Amniotic epithelial cell (primary cell): Measurements from ENCODE around the gene B3GALT4.
"Not testable (repeated sequence)": the region's sequence is repeated elsewhere in the genome, so short reads cannot be mapped to it uniquely, and the experiment has no call there.

Experiments used
- DNase-seq: peaks from one replicate; pipeline ENCODE4 v3.0.0-alpha.2; 2010; ENCODE audit warnings: low read depth

B3GALT4 gene

DNA sequence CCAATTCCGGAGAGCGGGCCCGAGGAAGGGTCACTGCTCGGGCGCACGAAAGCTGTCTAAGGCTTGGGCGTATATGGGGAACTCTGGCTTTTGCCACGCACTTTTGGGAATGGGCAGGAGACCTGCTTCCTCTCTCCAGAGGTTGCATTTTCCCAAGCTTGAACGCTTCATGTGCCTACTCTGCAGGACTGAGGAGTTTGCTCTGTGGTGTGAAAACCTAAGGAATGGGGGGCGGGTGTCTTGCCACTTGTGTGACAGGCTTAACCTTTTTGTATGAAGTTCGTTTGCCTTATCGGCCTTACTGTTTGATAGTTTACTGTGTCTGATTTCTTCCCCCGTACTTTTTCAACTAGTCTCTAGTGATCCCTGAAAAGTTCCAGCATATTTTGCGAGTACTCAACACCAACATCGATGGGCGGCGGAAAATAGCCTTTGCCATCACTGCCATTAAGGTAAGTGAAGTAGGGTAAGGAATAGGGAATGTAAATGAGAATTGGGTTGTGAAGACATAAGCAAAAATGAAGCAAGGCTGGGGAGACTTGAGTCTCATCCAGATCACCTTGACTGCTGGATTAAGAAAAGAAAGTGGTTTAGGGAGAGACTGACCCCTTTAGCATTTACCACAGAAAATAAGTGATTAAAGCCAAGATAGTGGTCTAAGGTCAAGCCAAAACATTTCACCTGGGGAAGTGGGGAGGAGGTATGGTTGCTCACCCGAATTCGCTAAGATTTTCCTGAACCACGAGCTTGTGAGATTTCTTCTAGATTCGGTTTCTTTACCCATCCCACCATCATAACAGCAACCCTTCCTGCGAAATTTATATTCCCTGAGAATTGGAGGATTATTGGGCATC, 4.4 kb upstream of the B3GALT4 start:
- DNase-seq = no peak

GRCh38 chr6:33273129-33273923, 3.6 kb upstream of the B3GALT4 start:
- no peak for DNase-seq

GRCh38 chr6:33273924-33274902, 2.7 kb upstream of the B3GALT4 start:
- DNase-seq = no peak

DNA sequence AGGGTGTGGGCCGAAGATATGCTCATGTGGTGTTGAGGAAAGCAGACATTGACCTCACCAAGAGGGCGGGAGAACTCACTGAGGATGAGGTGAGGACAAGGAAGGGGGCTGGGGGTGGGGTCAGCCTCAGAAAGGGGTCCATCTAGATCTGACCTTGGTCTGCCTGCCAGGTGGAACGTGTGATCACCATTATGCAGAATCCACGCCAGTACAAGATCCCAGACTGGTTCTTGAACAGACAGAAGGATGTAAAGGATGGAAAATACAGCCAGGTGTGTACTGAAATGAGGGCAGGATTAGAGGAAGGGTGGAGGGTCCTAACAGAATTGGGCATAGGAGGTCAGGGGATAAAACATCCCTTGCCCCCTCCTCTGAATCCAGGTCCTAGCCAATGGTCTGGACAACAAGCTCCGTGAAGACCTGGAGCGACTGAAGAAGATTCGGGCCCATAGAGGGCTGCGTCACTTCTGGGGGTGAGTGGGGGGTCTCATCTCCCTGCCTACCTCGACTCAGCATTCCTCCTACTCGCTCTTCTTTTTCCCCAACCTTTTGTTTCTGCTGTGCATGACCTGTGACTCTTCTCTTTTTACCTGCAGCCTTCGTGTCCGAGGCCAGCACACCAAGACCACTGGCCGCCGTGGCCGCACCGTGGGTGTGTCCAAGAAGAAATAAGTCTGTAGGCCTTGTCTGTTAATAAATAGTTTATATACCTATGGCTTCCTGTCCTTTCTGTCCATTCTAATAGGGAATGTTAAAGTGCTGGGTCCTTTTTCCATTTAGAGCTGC, 935 bp upstream of the B3GALT4 start:
- DNase-seq = not testable (repeated sequence)

GRCh38 chr6:33276581-33276863, 401 bp upstream of the B3GALT4 start:
- no peak for DNase-seq

DNA sequence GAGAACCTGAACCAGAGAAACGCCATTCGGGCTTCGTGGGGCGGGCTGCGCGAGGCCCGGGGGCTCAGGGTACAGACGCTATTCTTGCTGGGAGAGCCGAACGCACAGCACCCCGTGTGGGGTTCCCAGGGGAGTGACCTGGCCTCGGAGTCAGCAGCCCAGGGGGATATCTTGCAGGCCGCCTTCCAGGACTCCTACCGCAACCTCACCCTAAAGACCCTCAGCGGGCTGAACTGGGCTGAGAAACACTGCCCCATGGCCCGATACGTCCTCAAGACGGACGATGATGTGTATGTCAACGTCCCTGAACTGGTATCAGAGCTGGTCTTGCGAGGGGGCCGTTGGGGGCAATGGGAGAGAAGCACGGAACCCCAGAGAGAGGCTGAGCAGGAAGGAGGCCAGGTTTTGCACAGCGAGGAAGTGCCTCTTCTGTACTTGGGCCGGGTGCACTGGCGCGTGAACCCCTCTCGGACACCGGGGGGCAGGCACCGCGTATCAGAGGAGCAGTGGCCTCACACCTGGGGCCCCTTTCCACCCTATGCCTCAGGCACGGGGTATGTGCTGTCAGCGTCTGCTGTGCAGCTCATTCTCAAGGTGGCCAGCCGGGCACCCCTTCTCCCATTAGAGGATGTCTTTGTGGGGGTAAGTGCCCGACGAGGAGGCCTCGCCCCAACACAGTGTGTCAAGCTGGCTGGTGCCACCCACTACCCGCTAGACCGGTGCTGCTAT, 904 bp downstream of the B3GALT4 start:
- no peak for DNase-seq

DNA sequence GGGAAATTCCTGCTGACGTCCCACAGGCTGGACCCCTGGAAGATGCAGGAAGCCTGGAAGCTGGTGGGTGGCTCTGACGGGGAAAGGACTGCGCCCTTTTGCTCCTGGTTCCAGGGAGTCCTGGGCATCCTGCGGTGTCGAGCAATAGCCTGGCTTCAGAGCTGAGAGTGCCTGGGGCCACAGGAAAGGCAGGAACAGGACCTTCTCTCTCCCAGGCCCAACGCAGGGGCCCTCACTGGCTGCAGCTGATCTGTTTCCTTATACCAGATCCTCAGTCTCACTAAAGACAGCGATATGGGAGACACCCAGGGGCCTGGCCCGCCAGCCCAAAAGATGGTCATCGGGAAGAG, 1.4 kb downstream of the B3GALT4 start:
- DNase-seq = no peak

DNA sequence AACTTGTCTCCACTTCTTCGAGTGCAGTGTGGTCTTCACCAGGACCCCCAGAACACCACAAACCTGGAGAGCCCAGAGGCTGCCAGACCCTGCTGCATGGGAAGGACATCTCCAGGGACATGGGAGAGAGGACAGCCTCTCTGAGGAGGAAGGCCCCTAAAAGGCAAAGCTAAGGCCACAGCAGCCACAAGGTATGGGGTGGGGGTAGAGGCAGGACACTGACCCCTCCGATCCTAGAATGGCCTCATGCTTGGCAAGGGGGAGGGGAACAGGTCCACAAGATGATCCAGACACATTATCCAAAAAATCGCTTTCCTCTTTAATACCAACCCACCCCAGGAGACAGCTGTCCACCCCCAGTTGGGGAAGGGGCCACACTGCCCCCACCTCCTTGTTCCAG, 1.9 kb downstream of the B3GALT4 start:
- no peak for DNase-seq

- no peak for DNase-seq
These were observed 2.4 kb downstream of the B3GALT4 start for GRCh38 chr6:33279257-33279695.

GRCh38 chr6:33279971-33280511, 3.1 kb downstream of the B3GALT4 start:
- peak; percentile 58 for DNase-seq

GRCh38 chr6:33280539-33280938, 3.6 kb downstream of the B3GALT4 start:
- no peak for DNase-seq

GRCh38 chr6:33285214-33285613, 8.3 kb downstream of the B3GALT4 start:
- not testable (repeated sequence) for DNase-seq

- DNase-seq = no peak
These were observed 10.3 kb downstream of the B3GALT4 start for GRCh38 chr6:33286946-33287914.

DNA sequence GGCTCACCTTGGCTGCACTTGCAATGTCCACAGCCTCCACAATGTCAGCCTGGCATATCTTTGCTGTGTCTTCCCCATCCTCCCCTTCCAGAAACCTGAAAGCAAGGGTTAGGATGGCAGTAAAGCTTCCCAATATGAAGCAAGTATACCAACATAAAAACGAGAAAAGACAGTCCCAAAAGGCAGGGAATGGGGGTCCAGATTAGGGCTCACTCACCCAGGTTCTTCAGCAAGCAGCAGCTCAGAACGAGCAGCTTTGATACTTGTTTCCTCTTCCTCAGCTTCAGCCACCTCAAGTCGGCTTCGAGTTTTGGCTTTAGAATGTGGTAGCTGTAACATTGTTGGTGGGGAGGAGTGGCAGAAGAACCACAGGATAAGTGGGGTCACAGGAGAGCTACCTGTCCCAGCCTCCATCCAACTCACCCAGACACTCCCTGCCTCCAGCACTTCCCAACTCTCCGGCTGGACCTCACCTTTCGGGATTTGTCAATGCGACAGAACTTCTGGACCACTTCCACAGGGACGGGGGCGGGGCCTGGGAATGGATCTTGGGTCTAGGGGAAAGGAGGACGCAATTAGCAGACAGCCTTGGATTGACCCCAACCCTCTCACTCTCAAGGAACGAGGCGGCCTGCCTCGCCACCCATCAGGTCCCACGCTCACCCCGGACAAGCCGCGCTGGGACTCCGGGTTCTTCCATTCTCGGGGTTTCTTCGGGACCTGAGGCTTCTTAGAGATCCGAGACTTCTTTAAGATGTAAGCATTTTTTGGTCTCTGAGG, 11.4 kb downstream of the B3GALT4 start:
- DNase-seq = no peak

DNA sequence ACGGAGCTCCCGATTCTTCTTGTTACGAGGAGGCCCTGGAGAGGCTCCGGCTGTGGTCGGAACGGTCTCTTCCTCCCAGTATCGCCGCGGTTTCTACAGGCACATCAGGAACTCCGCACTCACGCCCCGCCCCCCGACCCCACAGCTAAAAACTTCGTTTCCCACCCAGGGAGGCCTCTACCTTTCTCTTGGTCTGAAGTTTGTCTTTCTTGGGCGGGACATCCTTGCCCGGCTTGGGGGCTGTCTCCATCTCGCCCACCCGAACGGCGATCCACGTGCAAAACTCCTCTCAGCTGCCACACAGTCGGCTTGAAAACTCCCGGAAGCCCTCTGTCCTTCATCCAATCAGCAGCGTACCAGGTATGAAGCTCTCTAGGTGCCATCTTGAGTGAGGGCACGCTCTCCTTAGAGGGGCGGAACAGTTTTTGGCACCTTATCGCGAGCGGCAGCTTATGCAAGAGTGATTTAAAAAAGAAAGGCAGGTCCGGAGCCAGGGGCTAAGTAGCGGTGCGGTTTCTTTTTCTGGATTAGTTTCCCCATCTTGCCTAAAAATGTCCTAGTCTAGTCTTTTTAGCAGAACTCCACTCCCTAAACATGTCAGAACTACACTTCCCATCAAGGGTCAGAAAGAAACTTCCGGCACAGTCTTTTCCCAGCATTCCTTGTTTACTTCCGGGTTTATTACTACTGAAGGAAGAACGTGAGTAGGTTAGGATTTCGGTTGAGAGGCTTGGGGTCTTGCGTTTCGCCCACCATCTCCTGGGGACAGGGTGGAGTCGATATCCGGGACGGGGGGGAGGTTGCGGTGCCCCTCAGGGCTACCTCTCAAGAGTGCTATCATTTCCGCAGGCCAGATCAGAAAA, 12.2 kb downstream of the B3GALT4 start, which contains the start of the genes PFDN6 and WDR46:
TSS of gene PFDN6 (plus strand) at position 681 of the 863 bp plus-strand sequence. CDS start 256 bp downstream, outside the sequence.
TSS of gene WDR46 (minus strand) at position 319 of the 863 bp plus-strand sequence. CDS start at position 250, 69 bp downstream.
- peak; percentile 88 for DNase-seq

DNA sequence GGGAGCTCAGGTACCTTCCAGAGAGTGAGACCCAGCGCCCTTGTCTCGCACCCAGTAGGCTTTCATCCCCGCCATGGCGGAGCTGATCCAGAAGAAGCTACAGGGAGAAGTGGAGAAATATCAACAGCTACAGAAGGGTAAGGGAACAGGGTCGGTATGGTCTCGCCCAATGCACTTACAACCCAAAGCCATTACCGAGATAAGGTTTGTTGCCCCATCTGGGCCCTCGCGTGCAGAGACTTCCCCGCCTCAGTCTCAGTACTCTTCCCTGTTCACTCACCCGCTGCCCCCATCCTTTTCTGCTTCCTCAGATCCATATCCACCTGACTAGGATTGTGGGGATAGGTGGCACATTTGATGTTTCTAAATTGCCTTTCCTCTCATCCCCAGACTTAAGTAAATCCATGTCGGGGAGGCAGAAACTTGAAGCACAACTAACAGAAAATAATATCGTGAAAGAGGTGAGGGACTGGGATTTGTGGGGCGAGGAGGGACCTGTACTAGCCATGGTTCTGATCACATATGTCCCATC, 12.9 kb downstream of the B3GALT4 start:
- DNase-seq = peak; percentile 33

GRCh38 chr6:33290459-33290858, 13.5 kb downstream of the B3GALT4 start:
- DNase-seq = no peak
